Smooth muscle cell of the brain vasculature (primary cell): ENCODE measurements around the gene SEMA4D.

Source experiments
- DNase-seq: peaks from one replicate; pipeline ENCODE4 v3.0.0-alpha.2; 2012; ENCODE audit warnings: low read depth, low spot score

Gene SEMA4D, protein sequence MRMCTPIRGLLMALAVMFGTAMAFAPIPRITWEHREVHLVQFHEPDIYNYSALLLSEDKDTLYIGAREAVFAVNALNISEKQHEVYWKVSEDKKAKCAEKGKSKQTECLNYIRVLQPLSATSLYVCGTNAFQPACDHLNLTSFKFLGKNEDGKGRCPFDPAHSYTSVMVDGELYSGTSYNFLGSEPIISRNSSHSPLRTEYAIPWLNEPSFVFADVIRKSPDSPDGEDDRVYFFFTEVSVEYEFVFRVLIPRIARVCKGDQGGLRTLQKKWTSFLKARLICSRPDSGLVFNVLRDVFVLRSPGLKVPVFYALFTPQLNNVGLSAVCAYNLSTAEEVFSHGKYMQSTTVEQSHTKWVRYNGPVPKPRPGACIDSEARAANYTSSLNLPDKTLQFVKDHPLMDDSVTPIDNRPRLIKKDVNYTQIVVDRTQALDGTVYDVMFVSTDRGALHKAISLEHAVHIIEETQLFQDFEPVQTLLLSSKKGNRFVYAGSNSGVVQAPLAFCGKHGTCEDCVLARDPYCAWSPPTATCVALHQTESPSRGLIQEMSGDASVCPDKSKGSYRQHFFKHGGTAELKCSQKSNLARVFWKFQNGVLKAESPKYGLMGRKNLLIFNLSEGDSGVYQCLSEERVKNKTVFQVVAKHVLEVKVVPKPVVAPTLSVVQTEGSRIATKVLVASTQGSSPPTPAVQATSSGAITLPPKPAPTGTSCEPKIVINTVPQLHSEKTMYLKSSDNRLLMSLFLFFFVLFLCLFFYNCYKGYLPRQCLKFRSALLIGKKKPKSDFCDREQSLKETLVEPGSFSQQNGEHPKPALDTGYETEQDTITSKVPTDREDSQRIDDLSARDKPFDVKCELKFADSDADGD

GRCh38 chr9:89497978-89498851 is at the start of gene SEMA4D:
SEMA4D (minus strand) TSS chr9:89498113; CDS start chr9:89405456, 92,657 bp downstream.
- no peak for DNase-seq

GRCh38 chr9:89547000-89547399 is 49.1 kb upstream of the SEMA4D start:
- DNase-seq = no peak

DNA sequence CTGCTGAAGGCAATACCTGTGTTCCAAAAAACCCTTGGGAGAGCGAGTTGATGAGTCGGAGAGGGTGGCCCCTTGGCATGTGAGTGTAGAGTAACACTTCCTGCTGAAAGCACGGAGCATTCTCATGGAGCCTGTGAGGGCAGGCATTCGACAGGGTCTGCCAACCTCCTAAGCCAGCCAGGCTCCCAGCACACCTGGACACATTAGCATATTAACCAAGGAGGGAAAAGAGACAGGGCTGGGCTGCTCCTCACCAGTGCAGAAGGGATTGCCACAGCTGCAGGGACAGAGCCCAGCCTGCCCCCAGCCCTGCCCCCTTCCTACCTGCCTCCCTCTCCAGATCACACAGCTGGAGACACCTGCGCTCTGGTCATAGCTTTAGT is 46.4 kb upstream of the SEMA4D start:
- DNase-seq = no peak

- DNase-seq = no peak
These were observed 45.8 kb upstream of the SEMA4D start for GRCh38 chr9:89543621-89544278.

- no peak for DNase-seq
These were observed 45.2 kb upstream of the SEMA4D start for GRCh38 chr9:89543111-89543510.

DNA sequence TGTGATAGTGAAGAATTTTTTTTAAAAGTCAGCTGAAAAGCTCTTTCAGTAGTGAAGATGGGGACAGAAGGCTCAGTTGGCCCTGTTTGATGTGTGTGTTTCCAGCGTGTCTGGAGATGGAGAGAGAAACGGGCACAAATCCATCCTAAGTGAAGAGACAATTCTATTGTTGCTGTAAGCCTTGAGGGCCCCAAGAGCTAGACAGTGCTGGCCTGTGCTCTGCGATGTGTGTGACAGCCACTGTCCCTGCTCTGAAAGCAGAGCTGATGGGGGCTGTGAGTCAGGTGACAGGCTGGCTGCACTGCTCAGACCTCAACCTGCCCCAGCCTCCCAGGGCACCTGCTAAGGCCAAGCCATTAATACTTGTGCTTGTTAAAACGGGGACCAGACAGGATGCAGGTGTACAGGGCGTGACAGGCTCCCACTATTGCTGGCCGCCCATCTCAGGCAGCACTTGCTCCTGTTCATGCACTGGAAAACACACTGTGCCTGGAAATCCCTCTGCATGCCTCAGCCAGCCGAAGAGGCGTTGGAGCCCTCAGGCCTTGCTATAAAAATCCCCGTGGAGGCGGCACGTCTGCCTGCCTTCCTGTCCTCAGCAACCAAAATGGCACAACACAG is 44.6 kb upstream of the SEMA4D start:
- no peak for DNase-seq

- no peak for DNase-seq
These were observed 43.9 kb upstream of the SEMA4D start for GRCh38 chr9:89541798-89542197.

- DNase-seq = no peak
These were observed 41.5 kb upstream of the SEMA4D start for GRCh38 chr9:89539374-89539773.

- no peak for DNase-seq
These were observed 41.0 kb upstream of the SEMA4D start for GRCh38 chr9:89538871-89539270.

DNA sequence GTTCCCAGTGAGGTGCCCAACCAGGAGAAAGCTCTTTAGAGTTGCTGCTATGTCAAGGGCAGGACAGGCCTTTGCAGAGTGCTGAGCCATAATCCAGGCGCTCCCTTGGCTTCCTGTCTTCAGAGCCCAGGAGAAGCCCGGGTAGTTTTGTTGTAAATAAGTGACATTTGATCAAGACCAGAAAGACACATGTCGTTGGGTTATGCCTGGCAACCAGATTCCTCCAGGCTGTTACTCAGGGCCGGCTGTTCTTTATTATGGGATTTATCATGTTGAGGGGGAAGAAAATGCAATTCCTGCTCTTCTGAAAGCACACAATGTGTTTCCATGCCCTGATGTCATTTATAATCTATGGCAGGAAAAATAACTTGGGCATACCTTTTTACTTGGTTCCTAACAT is 39.3 kb upstream of the SEMA4D start:
- no peak for DNase-seq

DNA sequence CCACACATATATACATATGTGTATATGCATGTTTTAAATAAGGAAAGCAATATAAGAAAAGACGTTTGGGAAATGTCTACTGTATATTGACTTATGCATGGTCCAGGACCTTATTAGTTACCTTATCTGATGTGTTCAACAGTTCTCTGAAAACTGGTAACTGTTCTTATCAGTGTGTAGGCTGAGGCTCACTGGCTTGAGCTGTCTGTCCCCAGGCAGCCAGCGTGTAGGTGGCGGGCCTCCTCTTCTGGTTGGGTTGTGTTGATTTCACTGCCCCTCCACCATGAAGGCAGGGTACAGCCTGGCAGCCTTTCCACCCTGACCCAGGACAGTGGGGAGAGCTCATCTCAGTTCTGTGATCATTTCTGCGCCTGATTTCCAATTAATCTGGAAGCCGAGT is 38.7 kb upstream of the SEMA4D start:
- no peak for DNase-seq

DNA sequence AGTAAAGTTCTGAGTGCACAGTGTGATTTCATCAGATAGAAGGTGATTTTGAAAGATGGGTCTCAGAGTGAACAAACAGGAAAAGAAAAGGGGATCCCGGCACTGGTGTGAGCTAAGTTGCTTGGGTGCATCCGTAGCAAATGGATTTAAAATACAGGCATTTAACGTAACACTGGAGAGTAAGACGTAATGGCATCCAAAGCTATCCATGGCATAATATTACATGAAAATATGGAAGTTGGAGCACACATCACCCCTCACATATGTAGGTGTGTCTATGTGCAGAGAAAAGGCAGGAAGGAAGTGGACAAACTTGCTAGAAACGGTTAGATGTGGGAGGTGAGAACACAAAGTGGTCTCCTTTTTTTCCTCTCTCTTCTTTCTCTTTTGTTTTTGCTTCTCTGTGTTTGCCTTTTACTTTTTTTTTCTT is 38.2 kb upstream of the SEMA4D start:
- DNase-seq = no peak

GRCh38 chr9:89535461-89535860 is 37.5 kb upstream of the SEMA4D start:
- no peak for DNase-seq

- no peak for DNase-seq
These were observed 36.8 kb upstream of the SEMA4D start for GRCh38 chr9:89534515-89535287.

DNA sequence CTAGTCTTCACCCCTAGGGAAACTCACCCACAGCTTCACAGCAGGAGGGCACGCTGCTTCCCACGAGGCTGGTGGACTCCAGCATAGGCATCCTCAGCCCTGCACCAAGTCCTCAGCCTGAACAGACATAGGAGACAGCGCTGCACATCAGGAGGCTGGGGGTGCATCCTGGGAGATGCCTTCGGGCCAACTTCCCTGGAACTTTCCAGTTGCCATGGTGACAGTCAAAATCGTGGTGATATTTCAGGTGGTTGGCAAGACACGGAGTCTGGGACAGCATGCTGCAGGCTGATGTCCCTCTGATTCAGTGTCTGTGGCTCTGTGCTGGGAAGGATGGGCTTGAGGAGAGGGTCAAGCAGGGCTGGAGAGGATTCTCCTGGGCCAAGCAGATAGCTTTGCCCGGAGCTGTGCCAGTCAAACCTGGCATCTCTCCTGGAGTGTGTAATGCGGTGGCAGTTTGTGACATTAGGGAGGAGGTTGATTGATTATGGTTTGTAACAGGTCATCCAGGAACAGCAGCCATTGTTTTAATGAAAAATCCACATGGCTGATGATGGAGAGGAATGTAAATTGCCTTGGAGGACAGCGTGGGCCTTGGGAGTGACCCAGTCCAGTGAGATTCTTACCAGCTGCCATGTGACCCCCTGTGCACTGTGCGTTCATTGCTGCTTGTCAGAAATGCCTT is 35.6 kb upstream of the SEMA4D start:
- no peak for DNase-seq

GRCh38 chr9:89532944-89533343 is 35.0 kb upstream of the SEMA4D start:
- no peak for DNase-seq

GRCh38 chr9:89532478-89532877 is 34.6 kb upstream of the SEMA4D start:
- DNase-seq = no peak

- no peak for DNase-seq
These were observed 33.9 kb upstream of the SEMA4D start for GRCh38 chr9:89531766-89532165.

GRCh38 chr9:89530726-89531125 is 32.8 kb upstream of the SEMA4D start:
- DNase-seq = no peak
